ENCODE data around the gene CA5A. TPM values are rescaled to one million over a fixed set of nuclear protein-coding genes. Genes with fewer than 3 reads are reported as not detected.
A peak's percentile ranks its signal among the peaks of the same experiment; 100 is the strongest.
"Not testable (repeated sequence)": the region's sequence is repeated elsewhere in the genome, so short reads cannot be mapped to it uniquely, and the experiment has no call there.

Gene CA5A
- total RNA-seq (ENCODE audit: insufficient read depth, low replicate concordance): 0.72 TPM

- no peak for DNase-seq (ENCODE audit: low spot score)
These were observed at the start of gene CA5A for GRCh38 chr16:87936375-87937230. Gene CA5A, minus strand, starts transcription at chr16:87936529. Its CDS starts 79 bp downstream, at chr16:87936450.

- not testable (repeated sequence) for DNase-seq (ENCODE audit: low spot score)
These were observed 49.2 kb upstream of the CA5A start for GRCh38 chr16:87985493-87985892.

- no peak for DNase-seq (ENCODE audit: low spot score)
These were observed 48.4 kb upstream of the CA5A start for GRCh38 chr16:87984632-87985267.

GRCh38 chr16:87984180-87984579 is 47.9 kb upstream of the CA5A start:
- DNase-seq (ENCODE audit: low spot score): not testable (repeated sequence)

GRCh38 chr16:87983737-87984097 is 47.4 kb upstream of the CA5A start:
- not testable (repeated sequence) for DNase-seq (ENCODE audit: low spot score)

- not testable (repeated sequence) for DNase-seq (ENCODE audit: low spot score)
These were observed 46.9 kb upstream of the CA5A start for GRCh38 chr16:87983072-87983736.

GRCh38 chr16:87982581-87983041 is 46.3 kb upstream of the CA5A start:
- DNase-seq (ENCODE audit: low spot score): no peak

GRCh38 chr16:87981376-87981775 is 45.0 kb upstream of the CA5A start:
- DNase-seq (ENCODE audit: low spot score): not testable (repeated sequence)

GRCh38 chr16:87979911-87980630 is 43.7 kb upstream of the CA5A start:
- DNase-seq (ENCODE audit: low spot score): not testable (repeated sequence)

GRCh38 chr16:87979352-87979751 is 43.0 kb upstream of the CA5A start:
- DNase-seq (ENCODE audit: low spot score): no peak

GRCh38 chr16:87978127-87978526 is 41.8 kb upstream of the CA5A start:
- DNase-seq (ENCODE audit: low spot score): no peak

- peak; percentile 89 for DNase-seq (ENCODE audit: low spot score)
These were observed 40.3 kb upstream of the CA5A start for GRCh38 chr16:87976665-87977064.

GRCh38 chr16:87974178-87974577 is 37.8 kb upstream of the CA5A start:
- no peak for DNase-seq (ENCODE audit: low spot score)

GRCh38 chr16:87973717-87974116 is 37.4 kb upstream of the CA5A start:
- DNase-seq (ENCODE audit: low spot score): no peak

- no peak for DNase-seq (ENCODE audit: low spot score)
These were observed 35.6 kb upstream of the CA5A start for GRCh38 chr16:87971933-87972332.

- no peak for DNase-seq (ENCODE audit: low spot score)
These were observed 33.9 kb upstream of the CA5A start for GRCh38 chr16:87970186-87970585.

GRCh38 chr16:87968541-87968940 is 32.2 kb upstream of the CA5A start:
- peak; percentile 85 for DNase-seq (ENCODE audit: low spot score)

GRCh38 chr16:87966685-87967185 is 30.4 kb upstream of the CA5A start:
- DNase-seq (ENCODE audit: low spot score): no peak

GRCh38 chr16:87966064-87966645 is 29.8 kb upstream of the CA5A start:
- DNase-seq (ENCODE audit: low spot score): no peak

- no peak for DNase-seq (ENCODE audit: low spot score)
These were observed 29.1 kb upstream of the CA5A start for GRCh38 chr16:87965417-87965816.

- DNase-seq (ENCODE audit: low spot score): no peak
These were observed 27.8 kb upstream of the CA5A start for GRCh38 chr16:87964049-87964659.
